HG03196 (cell line): ENCODE measurements around the gene TCL1A.
"Not testable (repeated sequence)": the region's sequence is repeated elsewhere in the genome, so short reads cannot be mapped to it uniquely, and the experiment has no call there.

ENCODE experiments used
- ATAC-seq: cut with Tn5 transposase; IDR thresholded peaks from one replicate; pipeline ENCODE4 v1.9.1; 2021; ENCODE audit not compliant: unreplicated experiment

The TCL1A gene

DNA sequence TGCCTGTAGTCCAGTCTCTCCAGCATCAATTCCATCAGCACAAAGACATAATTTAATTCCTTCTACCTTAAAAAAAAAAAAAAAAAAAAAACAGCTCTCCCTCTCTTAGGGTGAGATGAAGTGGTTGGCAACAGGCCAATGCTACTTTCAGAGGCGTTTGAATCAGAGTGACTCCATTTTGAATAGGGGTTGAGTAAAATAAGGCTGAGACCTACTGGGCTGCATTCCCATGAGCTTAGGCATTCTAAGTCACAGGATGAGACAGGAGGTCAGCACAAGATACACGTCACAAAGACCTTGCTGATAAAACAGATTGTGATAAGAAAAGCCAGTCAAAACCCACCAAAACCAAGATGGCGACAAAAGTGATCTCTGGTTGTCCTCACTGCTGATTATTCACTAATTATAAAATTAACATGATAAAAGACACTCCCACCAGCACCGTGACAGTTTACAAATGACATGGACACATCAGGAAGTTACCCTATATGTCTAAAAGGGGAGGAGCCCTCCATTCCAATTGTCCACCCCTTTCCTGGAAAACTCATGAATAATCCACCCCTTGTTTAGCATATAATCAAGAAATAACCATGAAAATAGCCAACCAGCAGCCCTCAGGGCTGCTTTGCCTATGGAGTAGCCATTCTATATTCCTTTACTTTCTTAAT is 34.6 kb downstream of the TCL1A start:
- ATAC-seq: no peak

DNA sequence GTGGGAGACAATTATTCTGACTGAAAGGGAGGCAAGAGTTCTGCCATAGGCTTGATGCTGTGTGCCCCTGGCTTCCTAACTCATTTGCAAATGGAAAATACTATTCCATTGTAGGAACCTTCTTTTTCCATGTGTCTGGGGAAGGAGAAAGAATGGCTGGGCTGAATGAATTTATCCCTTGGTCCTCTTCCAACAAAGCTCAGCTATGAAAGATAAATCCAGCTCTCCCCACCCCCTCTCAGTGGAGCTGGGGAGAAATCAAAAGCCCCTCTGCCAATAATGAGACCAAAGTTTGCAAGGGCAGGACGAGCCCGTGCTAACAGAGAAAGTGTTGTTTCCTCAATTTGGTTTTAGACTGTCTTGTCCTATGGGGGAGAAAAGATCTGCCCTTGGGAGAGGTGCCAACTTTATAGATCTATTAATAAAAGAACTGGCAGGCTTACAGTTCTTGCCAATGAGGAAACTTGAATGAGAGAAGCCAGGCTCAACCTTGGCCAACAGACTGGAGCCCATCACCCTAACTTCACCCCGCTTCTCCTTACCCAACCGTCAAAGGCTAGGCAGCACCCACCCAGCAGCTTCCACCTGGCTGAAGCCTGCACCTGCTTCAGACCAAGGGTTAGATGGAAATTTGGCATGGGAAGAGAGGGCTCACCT is 36.6 kb downstream of the TCL1A start:
- no peak for ATAC-seq

DNA sequence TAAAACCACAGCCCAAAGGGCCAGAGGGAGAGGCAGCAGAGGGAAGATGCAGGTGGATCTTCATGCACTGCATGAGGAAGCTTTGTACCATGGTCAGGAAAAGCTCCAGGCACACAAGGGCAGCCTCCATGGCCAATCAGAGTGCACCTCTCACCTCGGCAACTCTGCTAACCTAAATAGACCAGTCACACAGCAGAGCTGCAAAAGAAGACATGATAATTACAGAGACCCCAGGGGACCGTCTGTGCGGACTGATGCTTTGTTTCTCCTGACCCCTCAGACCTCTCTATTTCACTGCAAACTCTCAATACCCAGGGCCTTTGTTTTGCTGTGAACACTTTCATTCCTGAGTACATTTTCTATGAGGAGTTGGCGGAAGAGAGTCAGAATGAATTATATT is 38.4 kb downstream of the TCL1A start:
- no peak for ATAC-seq

DNA sequence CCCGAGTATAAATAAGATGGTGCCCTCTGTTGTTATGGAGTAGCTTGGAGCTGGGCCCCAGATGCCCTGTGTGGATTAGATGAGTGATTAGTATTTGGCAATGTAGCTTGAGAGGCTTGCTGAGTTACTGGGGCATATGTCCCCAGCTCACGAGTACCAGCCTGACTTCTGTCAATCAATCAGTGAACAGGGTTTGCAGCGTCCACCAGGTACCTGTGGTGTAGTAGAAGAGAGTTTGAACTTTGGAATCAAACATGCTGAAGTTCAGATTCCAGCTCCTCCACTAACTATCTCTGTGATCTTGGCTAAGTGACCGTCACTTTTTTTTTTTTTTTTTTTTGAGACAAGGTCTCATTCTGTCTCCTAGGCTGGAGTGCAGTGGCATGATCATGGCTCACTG is 39.3 kb downstream of the TCL1A start:
- ATAC-seq: no peak

DNA sequence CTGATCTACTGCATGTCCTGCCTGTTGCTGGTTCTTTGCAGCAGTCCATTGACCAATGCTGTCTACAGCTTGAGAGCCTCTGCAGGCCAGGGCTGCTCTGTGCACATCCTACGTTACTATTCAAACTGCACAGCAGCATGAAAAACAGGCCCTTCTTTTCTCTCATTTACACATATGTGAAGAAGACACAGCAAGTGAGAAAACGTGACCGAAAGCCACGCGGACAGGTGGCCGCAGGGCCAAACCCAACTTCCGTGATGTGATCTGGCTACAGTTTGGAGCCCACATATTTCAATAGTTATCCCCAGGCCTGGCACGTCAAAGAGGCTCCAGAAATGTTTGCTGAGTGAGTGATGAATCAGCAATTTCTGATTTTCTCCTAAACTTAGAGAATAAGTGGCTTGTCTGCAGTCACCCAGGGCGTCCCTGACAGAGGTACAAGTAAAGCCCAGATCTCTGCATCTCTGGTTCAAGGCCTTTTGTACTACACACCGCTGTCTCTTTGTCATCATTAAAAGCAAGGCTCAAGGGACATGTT is 45.6 kb downstream of the TCL1A start:
- no peak for ATAC-seq

DNA sequence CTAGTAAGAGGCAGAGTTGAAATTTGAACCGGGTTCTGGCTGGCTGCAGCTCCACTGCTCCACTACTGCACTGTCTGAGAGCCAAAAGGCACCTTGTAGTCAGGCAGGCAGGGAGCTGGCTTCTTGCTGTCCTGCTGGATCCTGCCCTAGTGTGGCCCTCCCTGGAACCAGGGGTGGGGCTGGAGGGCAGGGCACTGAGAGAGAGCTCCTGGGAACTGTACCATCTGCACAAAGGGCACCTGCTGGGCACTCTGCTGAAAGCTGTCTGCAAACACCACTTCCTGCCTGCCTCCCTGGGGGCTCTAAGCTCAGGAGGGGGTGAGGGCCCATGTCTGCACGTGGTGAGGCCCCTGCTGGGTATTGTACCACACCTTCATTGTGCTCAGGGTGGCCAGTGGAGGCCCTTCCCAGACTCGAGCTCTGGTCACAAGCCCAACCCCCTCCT is 46.7 kb downstream of the TCL1A start:
- peak; percentile 43 for ATAC-seq

DNA sequence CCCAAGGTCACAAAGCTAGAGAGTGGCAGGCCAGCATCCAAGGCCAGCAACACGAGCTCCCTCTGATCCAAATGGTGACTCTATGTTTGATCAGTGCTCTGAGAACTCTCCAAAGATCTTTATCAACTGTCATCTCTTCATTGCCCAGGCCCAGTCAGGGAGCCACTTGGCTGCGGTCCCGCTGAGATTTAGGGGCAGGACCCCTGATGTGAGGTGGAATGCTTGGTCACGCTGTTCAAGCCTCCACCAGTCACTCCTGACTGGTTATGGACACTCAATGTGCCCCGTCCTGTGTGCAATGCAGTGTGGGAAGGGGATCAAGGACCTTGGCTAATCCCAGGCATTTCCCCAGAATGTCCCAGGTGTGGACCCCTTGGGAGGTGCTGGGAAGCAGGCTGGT is 47.5 kb downstream of the TCL1A start:
- no peak for ATAC-seq

DNA sequence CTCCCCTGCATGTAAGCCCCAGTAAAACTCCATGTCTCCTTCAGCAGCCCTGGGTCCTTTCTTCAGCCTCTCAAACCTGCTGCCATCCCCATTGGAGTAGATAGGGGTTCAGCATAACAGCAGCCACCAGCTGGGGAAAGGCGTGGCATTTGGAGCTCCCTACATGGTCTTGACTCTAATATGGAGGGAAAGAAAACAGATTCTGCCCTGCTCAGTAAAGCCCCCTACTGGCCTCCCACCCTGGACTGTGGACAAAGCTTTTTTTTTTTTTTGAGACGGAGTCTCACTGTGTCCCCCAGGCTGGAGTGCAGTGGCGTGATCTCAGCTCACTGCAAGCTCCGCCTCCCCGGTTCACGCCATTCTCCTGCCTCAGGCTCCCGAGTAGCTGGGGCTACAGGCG is 48.4 kb downstream of the TCL1A start:
- not testable (repeated sequence) for ATAC-seq

DNA sequence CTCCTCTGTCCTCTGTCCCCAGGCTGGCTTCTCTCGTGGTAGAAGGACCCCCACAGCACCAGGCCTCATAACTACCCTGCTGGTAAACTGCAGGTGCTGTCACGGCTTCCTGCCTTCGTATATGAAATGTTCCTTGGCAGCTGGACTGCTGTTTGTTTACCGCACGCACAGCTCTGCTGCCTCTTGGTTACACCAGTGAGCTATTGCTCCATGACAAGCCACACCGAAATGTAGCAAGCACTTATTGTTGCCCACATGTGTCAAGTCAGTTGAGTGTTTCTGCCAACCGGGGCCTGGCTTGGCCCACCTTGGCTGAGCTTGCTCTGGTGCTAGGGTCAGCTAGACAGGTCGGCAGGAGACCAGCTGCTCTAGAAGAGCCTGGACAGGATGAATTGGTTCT is 49.4 kb downstream of the TCL1A start:
- no peak for ATAC-seq

DNA sequence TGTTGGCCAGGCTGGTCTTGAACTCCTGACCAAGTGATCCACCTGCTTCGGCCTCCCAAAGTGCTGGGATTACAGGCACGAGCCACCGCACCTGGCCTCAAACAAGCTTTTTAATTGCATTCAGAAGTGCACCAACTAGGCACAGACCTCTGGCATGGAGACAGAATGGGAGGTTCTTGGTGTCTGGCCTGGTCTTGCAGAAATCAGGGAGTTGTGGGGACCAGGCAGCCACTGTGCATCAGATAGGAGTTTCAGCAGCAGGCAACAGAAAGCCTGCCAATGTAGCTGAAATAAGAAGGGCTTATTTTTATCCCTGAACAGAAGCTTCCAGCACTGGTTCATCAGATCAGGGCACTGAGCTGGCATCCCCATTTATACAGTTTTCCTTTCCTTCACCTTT is 49.9 kb downstream of the TCL1A start:
- ATAC-seq: no peak

DNA sequence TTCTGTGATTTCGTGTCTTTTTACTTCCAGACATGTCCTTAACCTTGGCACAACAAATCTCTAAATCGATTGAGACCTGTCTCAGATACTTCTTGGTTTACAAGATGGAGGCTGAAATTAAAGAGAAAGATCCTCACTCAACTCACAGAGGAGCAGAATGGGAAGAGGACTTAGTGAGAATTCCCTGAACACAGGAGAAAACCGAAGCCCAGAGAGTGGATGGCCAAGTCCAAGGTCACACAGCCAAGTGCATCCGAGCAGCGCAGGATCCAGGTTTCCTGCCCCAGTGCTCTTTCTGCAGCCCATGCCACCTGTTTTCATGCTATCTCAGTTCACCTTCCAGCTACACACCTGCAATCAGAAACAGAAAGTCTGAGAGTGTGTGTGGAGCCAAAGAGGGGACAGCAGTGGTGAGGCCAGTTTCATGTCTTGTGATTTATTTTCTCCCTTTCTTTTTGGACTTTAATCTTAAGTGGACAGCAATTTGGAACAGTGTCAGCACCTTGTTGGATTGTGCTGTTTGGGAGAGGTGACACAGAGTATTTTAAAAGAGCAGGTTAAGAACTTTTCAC is 50.6 kb downstream of the TCL1A start:
- no peak for ATAC-seq

DNA sequence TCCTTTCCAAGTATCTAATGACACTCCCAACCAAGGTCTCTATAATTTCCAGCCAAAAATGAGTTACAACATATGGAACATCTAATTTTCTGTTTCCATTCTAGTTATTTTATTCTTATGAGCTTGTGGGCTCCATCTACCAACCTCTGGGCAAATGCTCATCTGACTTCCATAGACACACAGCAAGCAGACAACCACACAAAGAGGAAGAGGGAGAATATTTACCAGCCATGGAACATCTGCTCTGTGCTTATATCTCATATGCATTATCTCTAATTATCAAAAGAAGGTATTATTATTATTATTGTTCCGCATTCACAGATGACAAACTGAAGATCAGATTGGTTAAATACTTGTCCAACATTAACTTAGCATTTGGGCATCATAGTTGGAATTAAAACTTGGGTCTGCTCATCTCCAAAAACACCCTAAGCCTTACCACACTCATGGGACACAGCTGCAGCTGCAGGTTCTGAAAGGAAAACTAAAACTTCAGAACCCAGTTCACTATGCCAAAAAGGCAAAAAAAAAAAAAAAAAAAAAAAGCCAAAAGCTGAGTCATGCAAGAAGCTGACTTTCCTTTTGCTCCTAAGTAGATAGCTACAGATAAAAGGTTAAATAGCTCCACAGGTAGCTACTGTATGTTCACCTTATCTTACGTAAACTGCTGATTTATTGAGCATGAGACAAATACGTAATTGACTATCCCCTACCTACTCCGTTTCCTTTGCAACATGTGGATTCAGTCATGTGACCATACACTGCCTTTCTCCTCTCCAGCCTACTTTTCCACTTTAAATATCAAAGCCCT is 51.3 kb downstream of the TCL1A start:
- ATAC-seq: peak; percentile 41

DNA sequence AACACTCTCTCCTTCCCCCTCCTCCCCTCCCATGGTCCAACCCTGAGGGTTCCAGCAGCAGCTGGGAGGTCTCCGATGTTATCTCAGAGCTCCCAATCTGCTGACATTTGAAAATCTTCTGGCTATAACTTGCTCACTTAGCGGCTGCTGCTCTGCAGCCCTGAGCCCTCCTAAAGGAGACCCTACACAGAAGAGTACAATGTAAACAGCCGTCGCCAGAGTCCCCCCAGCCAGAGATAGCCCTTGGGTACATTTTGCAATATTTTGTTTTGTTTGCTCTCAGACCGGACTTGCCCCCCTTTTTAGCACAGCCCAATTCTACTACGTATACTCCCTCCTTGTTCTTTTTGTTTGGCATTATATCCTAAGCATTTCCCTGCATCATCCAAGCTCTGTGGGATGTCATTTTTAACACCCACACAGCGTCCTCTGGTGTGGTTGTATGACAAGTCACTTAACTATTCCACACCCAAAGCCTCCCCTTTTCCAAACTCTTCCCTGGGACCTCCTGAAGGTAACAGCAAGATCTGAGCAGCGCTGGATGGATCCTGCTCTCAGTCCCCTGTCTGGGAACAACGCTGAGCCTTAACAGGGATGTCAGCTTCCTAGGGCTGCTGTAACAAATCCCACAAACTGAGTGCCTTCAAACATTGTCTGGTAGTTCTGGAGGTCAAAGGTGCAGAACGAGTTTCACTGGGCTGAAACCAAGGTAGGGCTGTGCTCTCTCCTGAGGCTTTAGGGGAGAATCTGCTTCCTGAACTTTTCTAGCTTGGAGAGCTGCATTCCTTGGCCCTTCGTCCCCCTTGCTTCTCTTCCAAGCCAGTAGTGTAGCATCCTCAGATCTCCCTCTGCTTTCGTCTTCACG is 53.0 kb downstream of the TCL1A start:
- ATAC-seq: no peak

DNA sequence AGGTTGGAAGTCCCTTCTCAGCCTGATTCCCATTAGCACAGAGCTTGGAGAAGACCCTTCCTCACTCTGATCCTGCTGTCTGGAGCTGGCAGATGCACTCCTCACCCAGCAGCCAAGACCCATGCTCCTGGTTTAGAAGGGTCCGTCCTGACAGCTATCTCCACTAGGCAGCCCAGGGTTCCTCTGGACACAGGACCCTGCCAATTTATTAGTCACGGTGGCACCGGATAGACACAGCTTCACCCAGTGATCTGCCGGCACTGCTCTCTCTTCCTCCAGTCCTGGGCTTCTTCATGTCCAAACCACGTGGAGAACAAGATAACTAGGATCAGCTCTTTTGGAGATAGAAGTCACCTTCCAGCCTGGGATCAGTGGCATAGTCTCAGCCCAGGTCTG is 53.9 kb downstream of the TCL1A start:
- no peak for ATAC-seq
